ENCODE results near the gene ALG14.

- TF ChIP-seq, protein P1, sequence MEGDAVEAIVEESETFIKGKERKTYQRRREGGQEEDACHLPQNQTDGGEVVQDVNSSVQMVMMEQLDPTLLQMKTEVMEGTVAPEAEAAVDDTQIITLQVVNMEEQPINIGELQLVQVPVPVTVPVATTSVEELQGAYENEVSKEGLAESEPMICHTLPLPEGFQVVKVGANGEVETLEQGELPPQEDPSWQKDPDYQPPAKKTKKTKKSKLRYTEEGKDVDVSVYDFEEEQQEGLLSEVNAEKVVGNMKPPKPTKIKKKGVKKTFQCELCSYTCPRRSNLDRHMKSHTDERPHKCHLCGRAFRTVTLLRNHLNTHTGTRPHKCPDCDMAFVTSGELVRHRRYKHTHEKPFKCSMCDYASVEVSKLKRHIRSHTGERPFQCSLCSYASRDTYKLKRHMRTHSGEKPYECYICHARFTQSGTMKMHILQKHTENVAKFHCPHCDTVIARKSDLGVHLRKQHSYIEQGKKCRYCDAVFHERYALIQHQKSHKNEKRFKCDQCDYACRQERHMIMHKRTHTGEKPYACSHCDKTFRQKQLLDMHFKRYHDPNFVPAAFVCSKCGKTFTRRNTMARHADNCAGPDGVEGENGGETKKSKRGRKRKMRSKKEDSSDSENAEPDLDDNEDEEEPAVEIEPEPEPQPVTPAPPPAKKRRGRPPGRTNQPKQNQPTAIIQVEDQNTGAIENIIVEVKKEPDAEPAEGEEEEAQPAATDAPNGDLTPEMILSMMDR (IDR thresholded peaks at IDR 0.05) = peak in 1 of 4 experiments; percentile 9
- TF ChIP-seq POLR2AphosphoS5 (IDR thresholded peaks at IDR 0.05) = peak; percentile 96 to 99 (median 98)
- peak; percentile 97 to 98 for TF ChIP-seq POLR2A (IDR thresholded peaks at IDR 0.05)
- TF ChIP-seq EP300 (IDR thresholded peaks at IDR 0.05) = peak in 1 of 4 donors; percentile 21
These were observed 145.8 kb downstream of the ALG14 start, which contains the start of gene CNN3 for GRCh38 chr1:94926915-94927404.
